ENCODE measurements around the gene C20orf202.

Gene C20orf202

DNA sequence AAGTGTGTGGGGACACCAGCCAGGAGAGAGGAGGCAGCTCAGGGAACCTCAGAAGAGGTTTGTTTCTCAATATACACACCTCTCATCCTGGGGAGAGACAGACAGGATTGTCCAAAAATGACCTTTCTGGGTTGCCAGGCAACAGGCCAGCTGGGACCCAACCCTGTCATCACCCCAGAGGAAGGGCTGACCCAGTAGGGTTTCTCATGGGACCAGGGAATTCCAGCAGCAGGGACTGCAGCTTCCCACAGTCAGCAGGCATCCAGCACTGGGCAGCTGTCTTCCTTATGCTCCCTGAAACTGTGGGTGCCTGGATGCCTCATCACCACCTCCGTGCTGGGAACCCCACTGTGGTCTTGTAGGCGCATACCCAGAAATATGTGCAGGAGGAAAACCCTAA is 1.3 kb downstream of the C20orf202 start:
- Histone ChIP-seq H3K27ac (replicated peaks; ENCODE audit: low read length) (no peak overlapping the region), H3K79me1 (ENCODE audit: low read depth, low read length) (no peaks in the 10 kb centered on the region), H3K4me2 (ENCODE audit: insufficient read depth, low read length, poor library complexity, severe bottlenecking) (no peak overlapping the region), H3K14ac (ENCODE audit: low read length) (no peak overlapping the region), H2AK5ac (ENCODE audit: low read depth, low read length) (no peak overlapping the region), H2BK120ac (ENCODE audit: low read depth, low read length) (no peak overlapping the region), H3K23ac (ENCODE audit: low read depth, low read length, poor library complexity) (no peak overlapping the region), H2BK5ac (ENCODE audit: low read length) (no peak overlapping the region), H3K4me1 (ENCODE audit: control insufficient read depth in 2 of 2, insufficient read depth in 1 of 2, low read depth in 1 of 2, low read length in 2 of 2) (no peaks in the 10 kb centered on the region), H3K9ac (ENCODE audit: low read depth, low read length, poor library complexity) (no peak overlapping the region), H4K8ac (ENCODE audit: low read depth, low read length) (no peak overlapping the region), H2BK15ac (ENCODE audit: low read length) (no peak overlapping the region), H3K4ac (ENCODE audit: low read length) (no peak overlapping the region), H3K36me3 (replicated peaks in 1 of 2; ENCODE audit: control insufficient read depth in 2 of 2, insufficient read depth in 2 of 2, low read length in 2 of 2) (no peaks in the 10 kb centered on the region), H3K18ac (ENCODE audit: low read length) (no peak overlapping the region), H4K91ac (ENCODE audit: low read depth, low read length, poor library complexity) (no peak overlapping the region), H3K27me3 (ENCODE audit: control insufficient read depth in 3 of 3, insufficient read depth in 3 of 3, low read depth in 1 of 3, low read length in 3 of 3) (peaks cover 0 to 24% (median 0%) of the 10 kb centered on the region in 3 experiments), H2BK12ac (ENCODE audit: low read length) (no peak overlapping the region), H3K4me3 (ENCODE audit: low read length in 2 of 2) (no peak overlapping the region), H3K9me3 (replicated peaks in 1 of 2; ENCODE audit: control insufficient read depth in 2 of 2, insufficient read depth in 1 of 2, low read depth in 1 of 2, low read length in 2 of 2) (no peaks in the 10 kb centered on the region), H2AFZ (ENCODE audit: low read length) (no peak overlapping the region)
- DNase-seq (ENCODE audit: low spot score): no peak
- WGBS, 2 donors (ENCODE audit: extremely low coverage in 2 of 2, insufficient read length in 2 of 2, insufficient replicate concordance in 1 of 2): no CpG with 5 or more reads among the region's 2 CpGs

DNA sequence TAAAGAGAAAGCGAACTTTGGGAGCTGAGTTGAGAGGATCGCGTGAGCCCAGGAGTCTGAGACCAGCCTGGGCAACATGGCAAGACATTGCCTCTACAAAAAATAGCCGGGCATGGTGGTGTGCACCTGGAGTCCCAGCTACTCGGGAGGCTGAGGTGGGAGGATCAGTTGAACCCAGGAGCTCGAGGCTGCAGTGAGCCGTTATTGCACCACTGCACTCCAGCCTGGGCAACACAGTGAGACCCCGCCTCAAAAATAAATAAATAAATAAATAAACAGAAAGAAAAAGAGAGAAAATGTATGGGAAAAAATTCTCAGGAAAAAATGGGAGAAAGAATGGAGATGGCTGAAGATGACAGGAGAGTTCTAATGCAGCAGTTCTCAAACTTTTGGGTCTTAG is 2.5 kb downstream of the C20orf202 start:
- no peaks in the 10 kb centered on the region for H3K79me1 ChIP-seq (ENCODE audit: low read depth, low read length)
- H3K9ac ChIP-seq (ENCODE audit: low read depth, low read length, poor library complexity): no peak overlapping the region
- no CpG with 5 or more reads among the region's 8 CpGs for WGBS, 2 donors (ENCODE audit: extremely low coverage in 2 of 2, insufficient read length in 2 of 2, insufficient replicate concordance in 1 of 2)
- H3K27me3 ChIP-seq (ENCODE audit: control insufficient read depth in 3 of 3, insufficient read depth in 3 of 3, low read depth in 1 of 3, low read length in 3 of 3): peaks cover 0 to 32% (median 0%) of the 10 kb centered on the region in 3 experiments
- H4K91ac ChIP-seq (ENCODE audit: low read depth, low read length, poor library complexity): no peak overlapping the region
- H3K36me3 ChIP-seq (replicated peaks in 1 of 2; ENCODE audit: control insufficient read depth in 2 of 2, insufficient read depth in 2 of 2, low read length in 2 of 2): no peaks in the 10 kb centered on the region
- no peak overlapping the region for H3K14ac ChIP-seq (ENCODE audit: low read length)
- no peak overlapping the region for H2BK12ac ChIP-seq (ENCODE audit: low read length)
- H3K4me1 ChIP-seq (ENCODE audit: control insufficient read depth in 2 of 2, insufficient read depth in 1 of 2, low read depth in 1 of 2, low read length in 2 of 2): no peaks in the 10 kb centered on the region
- DNase-seq (ENCODE audit: low spot score): no peak
- no peak overlapping the region for H3K4me2 ChIP-seq (ENCODE audit: insufficient read depth, low read length, poor library complexity, severe bottlenecking)
- H2AFZ ChIP-seq (ENCODE audit: low read length): no peak overlapping the region
- H3K27ac ChIP-seq (replicated peaks; ENCODE audit: low read length): no peak overlapping the region
- H3K4ac ChIP-seq (ENCODE audit: low read length): no peak overlapping the region
- H2BK5ac ChIP-seq (ENCODE audit: low read length): no peak overlapping the region
- no peak overlapping the region for H2BK120ac ChIP-seq (ENCODE audit: low read depth, low read length)
- no peak overlapping the region for H2AK5ac ChIP-seq (ENCODE audit: low read depth, low read length)
- no peak overlapping the region for H4K8ac ChIP-seq (ENCODE audit: low read depth, low read length)
- H3K4me3 ChIP-seq (ENCODE audit: low read length in 2 of 2): no peak overlapping the region
- H3K9me3 ChIP-seq (replicated peaks in 1 of 2; ENCODE audit: control insufficient read depth in 2 of 2, insufficient read depth in 1 of 2, low read depth in 1 of 2, low read length in 2 of 2): no peaks in the 10 kb centered on the region
- no peak overlapping the region for H3K23ac ChIP-seq (ENCODE audit: low read depth, low read length, poor library complexity)
- H3K18ac ChIP-seq (ENCODE audit: low read length): no peak overlapping the region
- H2BK15ac ChIP-seq (ENCODE audit: low read length): no peak overlapping the region

DNA sequence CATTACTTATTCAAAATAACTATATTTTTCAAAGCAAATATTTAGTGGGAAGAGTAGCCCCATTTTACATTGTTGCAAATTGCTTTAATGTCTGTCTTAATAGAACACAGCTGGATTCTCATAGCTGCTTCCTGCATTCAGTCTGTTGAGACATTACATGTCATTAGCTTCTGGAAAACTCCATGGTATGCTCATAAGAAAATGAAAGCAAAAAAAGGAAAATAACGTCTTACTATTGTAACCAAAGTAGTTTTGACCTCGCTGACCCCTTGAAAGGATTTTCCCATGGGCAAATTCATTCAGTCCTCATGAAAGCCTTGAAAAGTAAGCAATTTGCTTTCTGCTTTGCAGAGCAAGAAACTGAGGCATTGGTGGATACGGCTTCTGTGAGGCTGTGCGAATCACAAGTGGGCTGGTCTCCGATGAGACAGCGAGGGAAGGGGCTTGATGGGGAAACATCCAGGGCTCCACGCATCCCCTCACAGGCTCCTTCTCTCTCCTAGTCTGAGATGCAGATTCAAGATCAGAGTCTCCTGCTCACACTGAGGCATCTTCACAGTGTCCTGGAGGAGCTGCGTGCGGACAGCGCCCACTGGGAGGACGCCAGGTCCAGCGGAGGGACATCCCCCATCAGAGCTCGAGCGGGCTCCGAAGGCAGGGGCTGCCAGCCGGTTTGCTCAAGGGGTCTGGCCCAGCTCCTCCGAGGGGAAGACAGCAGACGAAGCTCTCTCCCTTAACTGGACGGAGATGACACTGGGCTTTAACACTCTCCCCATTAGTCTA is 3.3 kb downstream of the C20orf202 start:
- H3K14ac ChIP-seq (ENCODE audit: low read length): no peak overlapping the region
- no peak overlapping the region for H2AK5ac ChIP-seq (ENCODE audit: low read depth, low read length)
- no peak overlapping the region for H2AFZ ChIP-seq (ENCODE audit: low read length)
- no peak overlapping the region for H3K18ac ChIP-seq (ENCODE audit: low read length)
- no peak overlapping the region for H2BK15ac ChIP-seq (ENCODE audit: low read length)
- H3K23ac ChIP-seq (ENCODE audit: low read depth, low read length, poor library complexity): no peak overlapping the region
- H3K4me2 ChIP-seq (ENCODE audit: insufficient read depth, low read length, poor library complexity, severe bottlenecking): no peak overlapping the region
- no peak overlapping the region for H2BK12ac ChIP-seq (ENCODE audit: low read length)
- H3K4me1 ChIP-seq (ENCODE audit: control insufficient read depth in 2 of 2, insufficient read depth in 1 of 2, low read depth in 1 of 2, low read length in 2 of 2): no peaks in the 10 kb centered on the region
- DNase-seq (ENCODE audit: low spot score): no peak
- H3K27me3 ChIP-seq (ENCODE audit: control insufficient read depth in 3 of 3, insufficient read depth in 3 of 3, low read depth in 1 of 3, low read length in 3 of 3): peaks cover 0 to 32% (median 0%) of the 10 kb centered on the region in 3 experiments
- H3K36me3 ChIP-seq (replicated peaks in 1 of 2; ENCODE audit: control insufficient read depth in 2 of 2, insufficient read depth in 2 of 2, low read length in 2 of 2): no peaks in the 10 kb centered on the region
- no peak overlapping the region for H3K27ac ChIP-seq (replicated peaks; ENCODE audit: low read length)
- no peak overlapping the region for H4K8ac ChIP-seq (ENCODE audit: low read depth, low read length)
- WGBS, 2 donors (ENCODE audit: extremely low coverage in 2 of 2, insufficient read length in 2 of 2, insufficient replicate concordance in 1 of 2): no CpG with 5 or more reads among the region's 19 CpGs
- H3K79me1 ChIP-seq (ENCODE audit: low read depth, low read length): no peaks in the 10 kb centered on the region
- no peak overlapping the region for H3K4ac ChIP-seq (ENCODE audit: low read length)
- H2BK5ac ChIP-seq (ENCODE audit: low read length): no peak overlapping the region
- no peak overlapping the region for H3K9ac ChIP-seq (ENCODE audit: low read depth, low read length, poor library complexity)
- H2BK120ac ChIP-seq (ENCODE audit: low read depth, low read length): no peak overlapping the region
- no peak overlapping the region for H4K91ac ChIP-seq (ENCODE audit: low read depth, low read length, poor library complexity)
- no peak overlapping the region for H3K4me3 ChIP-seq (ENCODE audit: low read length in 2 of 2)
- no peaks in the 10 kb centered on the region for H3K9me3 ChIP-seq (replicated peaks in 1 of 2; ENCODE audit: control insufficient read depth in 2 of 2, insufficient read depth in 1 of 2, low read depth in 1 of 2, low read length in 2 of 2)

DNA sequence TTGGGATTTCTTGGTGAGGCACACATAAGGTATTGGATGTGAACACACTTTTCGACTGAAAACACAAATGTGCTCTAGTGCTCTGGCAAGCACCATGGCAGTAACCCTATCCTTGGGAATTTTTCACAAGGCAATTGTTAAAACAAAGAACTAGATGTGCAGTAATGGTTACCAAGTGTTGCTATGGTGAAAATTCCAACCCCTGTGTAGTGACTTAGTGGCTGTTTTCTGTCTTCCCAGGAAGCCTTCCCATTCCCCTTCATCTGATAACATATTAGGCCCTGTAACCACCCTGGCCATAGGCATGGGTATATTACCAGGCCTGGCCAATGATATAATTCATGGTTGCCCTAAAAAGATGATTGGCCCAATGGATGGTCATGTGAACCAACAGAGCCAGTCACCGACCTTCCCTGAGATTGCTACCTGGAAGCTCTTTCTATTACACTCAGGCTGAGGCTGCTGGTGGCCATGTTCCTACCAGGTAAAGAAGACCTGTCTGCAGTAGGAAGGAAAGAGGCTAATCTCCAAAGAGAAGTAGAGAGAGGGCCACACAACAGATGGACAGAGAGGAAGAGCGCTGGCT is 4.1 kb downstream of the C20orf202 start:
- no peak overlapping the region for H3K18ac ChIP-seq (ENCODE audit: low read length)
- H4K8ac ChIP-seq (ENCODE audit: low read depth, low read length): no peak overlapping the region
- H3K27ac ChIP-seq (replicated peaks; ENCODE audit: low read length): no peak overlapping the region
- no peak overlapping the region for H3K4me2 ChIP-seq (ENCODE audit: insufficient read depth, low read length, poor library complexity, severe bottlenecking)
- H3K4me1 ChIP-seq (ENCODE audit: control insufficient read depth in 2 of 2, insufficient read depth in 1 of 2, low read depth in 1 of 2, low read length in 2 of 2): no peaks in the 10 kb centered on the region
- DNase-seq (ENCODE audit: low spot score): no peak
- no peak overlapping the region for H3K4me3 ChIP-seq (ENCODE audit: low read length in 2 of 2)
- H2BK12ac ChIP-seq (ENCODE audit: low read length): no peak overlapping the region
- no peak overlapping the region for H3K23ac ChIP-seq (ENCODE audit: low read depth, low read length, poor library complexity)
- H3K36me3 ChIP-seq (replicated peaks in 1 of 2; ENCODE audit: control insufficient read depth in 2 of 2, insufficient read depth in 2 of 2, low read length in 2 of 2): no peaks in the 10 kb centered on the region
- H3K9me3 ChIP-seq (replicated peaks in 1 of 2; ENCODE audit: control insufficient read depth in 2 of 2, insufficient read depth in 1 of 2, low read depth in 1 of 2, low read length in 2 of 2): no peaks in the 10 kb centered on the region
- WGBS, 2 donors (ENCODE audit: extremely low coverage in 2 of 2, insufficient read length in 2 of 2, insufficient replicate concordance in 1 of 2): no CpG with 5 or more reads among the region's 3 CpGs
- no peak overlapping the region for H2BK5ac ChIP-seq (ENCODE audit: low read length)
- no peak overlapping the region for H3K14ac ChIP-seq (ENCODE audit: low read length)
- no peak overlapping the region for H2AFZ ChIP-seq (ENCODE audit: low read length)
- H3K4ac ChIP-seq (ENCODE audit: low read length): no peak overlapping the region
- peaks cover 0 to 36% (median 0%) of the 10 kb centered on the region in 3 experiments for H3K27me3 ChIP-seq (ENCODE audit: control insufficient read depth in 3 of 3, insufficient read depth in 3 of 3, low read depth in 1 of 3, low read length in 3 of 3)
- no peaks in the 10 kb centered on the region for H3K79me1 ChIP-seq (ENCODE audit: low read depth, low read length)
- no peak overlapping the region for H2AK5ac ChIP-seq (ENCODE audit: low read depth, low read length)
- H2BK15ac ChIP-seq (ENCODE audit: low read length): no peak overlapping the region
- H3K9ac ChIP-seq (ENCODE audit: low read depth, low read length, poor library complexity): no peak overlapping the region
- no peak overlapping the region for H4K91ac ChIP-seq (ENCODE audit: low read depth, low read length, poor library complexity)
- no peak overlapping the region for H2BK120ac ChIP-seq (ENCODE audit: low read depth, low read length)

All from neuronal stem cell (in vitro differentiated cells).